ENCODE results near the gene IL15RA.
"Not testable (repeated sequence)": the region's sequence is repeated elsewhere in the genome, so short reads cannot be mapped to it uniquely, and the experiment has no call there.

IL15RA gene

DNA sequence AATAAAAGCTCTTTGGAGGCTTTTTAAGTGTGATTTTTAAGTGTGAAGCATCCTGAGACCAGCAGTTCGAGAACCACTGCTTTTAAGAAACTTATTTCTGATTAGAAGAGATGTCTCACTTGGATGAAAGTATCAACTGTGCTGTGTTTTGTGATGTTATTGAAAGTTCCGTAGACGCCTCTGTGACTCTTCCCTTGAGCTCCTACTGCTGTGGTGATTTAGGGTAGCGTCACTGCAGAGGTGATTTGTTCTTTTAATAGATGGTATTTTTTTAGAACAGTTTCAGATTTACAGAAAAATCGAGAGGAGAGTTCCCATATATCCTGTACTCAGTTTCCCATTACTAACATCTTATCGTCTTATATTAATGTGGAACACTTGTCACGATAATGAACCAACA is 57.8 kb downstream of the IL15RA start:
- DNase-seq: no peak

GRCh38 chr10:5918763-5919162 is 58.6 kb downstream of the IL15RA start:
- no peak for DNase-seq

DNA sequence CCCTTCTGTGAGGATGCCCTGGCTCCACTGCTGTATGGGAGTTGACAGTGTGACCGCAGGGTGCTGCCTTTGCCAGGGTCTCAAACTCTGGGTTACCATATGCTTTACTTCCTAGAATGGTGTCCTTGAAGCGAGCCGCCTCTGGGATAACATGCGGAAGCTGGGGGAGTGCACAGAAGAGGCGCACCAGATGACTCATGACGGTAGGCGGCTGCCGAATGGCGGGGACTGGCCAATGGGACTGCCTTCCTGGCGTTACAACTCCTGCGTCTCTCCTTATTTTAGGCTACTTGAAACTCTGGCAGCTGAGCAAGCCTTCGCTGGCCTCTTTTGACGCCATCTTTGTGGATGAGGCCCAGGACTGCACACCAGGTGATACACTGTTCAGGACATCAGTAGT is 60.0 kb downstream of the IL15RA start:
- no peak for DNase-seq

- DNase-seq: no peak
Observed at GRCh38 chr10:5915451-5915850, 61.9 kb downstream of the IL15RA start.

- no peak for DNase-seq
Observed at GRCh38 chr10:5913736-5914135, 63.6 kb downstream of the IL15RA start.

- DNase-seq: no peak
Observed at GRCh38 chr10:5911670-5912069, 65.7 kb downstream of the IL15RA start.

DNA sequence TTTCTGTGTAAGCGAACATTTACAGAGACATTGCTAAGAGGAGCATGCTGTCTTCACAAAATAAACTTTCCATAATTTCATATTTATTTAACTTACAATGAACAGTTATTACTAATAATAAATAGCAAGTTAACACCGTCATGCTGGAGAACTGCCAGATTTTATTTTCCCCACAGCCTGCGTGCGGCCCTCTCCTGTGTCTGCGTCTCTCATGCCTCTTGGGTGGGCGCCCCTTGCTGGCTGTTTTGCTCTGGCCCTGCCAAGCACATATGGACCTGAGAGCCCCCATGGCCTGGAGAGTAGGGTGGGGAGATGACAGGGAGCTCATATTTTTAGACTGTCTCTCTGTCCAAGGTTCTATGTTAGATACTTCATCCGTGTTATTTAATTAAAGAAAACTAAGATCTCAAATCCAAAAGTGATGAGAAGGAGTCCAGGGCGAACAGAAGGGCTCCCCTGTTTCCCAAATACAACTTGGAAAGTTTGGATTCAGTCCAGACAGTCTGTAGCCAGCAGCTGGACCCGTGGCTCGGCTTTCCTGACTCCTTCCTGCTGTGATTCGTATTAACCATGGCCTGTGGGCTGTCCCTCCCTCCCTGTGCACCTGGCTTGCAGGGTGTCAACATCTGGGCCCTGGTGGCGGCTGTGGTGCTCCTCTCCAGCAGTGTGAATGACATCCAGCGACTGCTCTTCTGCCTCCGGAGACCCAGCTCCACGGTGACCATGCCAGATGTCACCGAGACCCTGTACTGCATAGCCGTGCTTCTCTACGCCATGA is 66.8 kb downstream of the IL15RA start:
- no peak for DNase-seq

GRCh38 chr10:5908676-5909075 is 68.7 kb downstream of the IL15RA start:
- not testable (repeated sequence) for DNase-seq

GRCh38 chr10:5906651-5907050 is 70.7 kb downstream of the IL15RA start:
- DNase-seq: no peak

DNA sequence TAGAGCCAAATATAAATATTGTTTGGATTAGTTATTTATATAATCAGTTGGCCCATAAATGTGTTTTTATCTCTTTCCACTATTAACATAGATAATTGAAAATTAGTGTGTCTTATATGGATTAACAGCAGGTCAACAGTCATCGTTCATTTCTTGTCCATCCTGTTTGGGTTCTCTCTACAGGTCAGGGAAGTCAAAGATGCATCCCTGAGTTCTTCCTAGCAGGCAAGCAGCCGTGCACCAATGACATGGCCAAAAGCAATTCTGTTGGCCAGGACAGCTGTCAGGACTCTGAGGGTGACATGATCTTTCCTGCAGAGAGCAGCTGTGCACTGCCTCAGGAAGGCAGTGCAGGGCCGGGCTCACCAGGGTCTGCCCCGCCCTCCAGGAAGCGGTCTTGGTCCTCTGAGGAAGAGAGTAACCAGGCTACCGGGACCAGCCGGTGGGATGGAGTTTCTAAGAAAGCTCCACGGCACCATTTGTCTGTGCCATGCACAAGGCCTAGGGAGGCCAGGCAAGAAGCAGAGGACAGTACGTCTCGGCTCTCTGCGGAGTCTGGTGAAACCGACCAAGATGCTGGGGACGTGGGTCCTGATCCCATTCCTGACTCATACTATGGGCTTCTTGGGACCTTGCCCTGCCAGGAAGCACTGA is 71.4 kb downstream of the IL15RA start:
- DNase-seq: no peak

GRCh38 chr10:5904227-5904626 is 73.1 kb downstream of the IL15RA start:
- DNase-seq: no peak

- no peak for DNase-seq
Observed at GRCh38 chr10:5903563-5903962, 73.8 kb downstream of the IL15RA start.

- no peak for DNase-seq
Observed at GRCh38 chr10:5902511-5903274, 74.7 kb downstream of the IL15RA start.

Data from fibroblast of skin of right quadriceps (primary cell).